HG03439 (cell line): Measurements from ENCODE around the gene NMT1.

ENCODE experiments used
- ATAC-seq: cut with Tn5 transposase; IDR thresholded peaks from one replicate; pipeline ENCODE4 v1.9.1; 2021; ENCODE audit warnings: mild to moderate bottlenecking, moderate library complexity; ENCODE audit not compliant: unreplicated experiment

Gene NMT1

GRCh38 chr17:45132572-45133463 is 71.7 kb downstream of the NMT1 start:
- ATAC-seq = peak; percentile 31

DNA sequence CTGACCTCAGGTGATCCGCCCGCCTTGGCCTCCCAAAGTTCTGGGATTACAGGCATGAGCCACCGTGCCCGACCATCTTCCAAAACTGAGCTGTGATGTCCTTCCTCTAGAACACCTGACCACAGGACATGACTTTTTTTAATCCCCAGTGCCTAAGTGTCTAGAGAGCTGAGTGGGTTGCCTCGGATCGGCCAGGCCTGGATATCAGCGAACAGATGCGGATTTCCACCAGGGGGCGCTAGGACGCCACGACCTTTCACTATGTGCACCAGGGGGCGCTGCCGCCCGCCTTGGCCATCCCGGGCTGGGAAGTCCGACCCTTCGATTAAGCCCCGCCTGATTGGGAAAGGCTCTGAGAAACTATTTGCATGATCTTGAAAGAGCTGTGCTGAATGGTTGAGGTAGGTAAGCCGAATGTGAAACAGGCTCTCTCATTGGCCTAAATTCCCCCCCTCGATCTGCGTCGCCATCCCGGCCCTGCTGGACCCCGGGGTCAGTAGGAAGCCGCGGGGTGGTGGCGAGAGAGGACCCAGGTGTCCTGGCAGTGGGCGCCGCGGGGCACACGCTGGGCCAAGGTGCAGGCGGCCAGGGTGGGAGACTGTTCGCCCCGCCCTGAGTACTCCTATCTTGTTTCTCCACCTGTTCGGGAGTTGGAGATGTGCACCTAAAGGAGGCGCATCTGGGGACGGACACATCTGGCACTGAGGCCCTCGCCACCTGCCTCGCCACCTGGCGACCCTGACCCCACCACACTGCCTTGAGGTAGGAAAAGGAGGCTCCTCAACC is 74.3 kb downstream of the NMT1 start, which contains the start of gene ACBD4:
Gene ACBD4, plus strand, starts transcription at position 496 of the 786 bp plus-strand sequence. CDS start 458 bp downstream, outside the sequence.
- ATAC-seq = peak; percentile 75

GRCh38 chr17:45135978-45136791 is 75.1 kb downstream of the NMT1 start:
- no peak for ATAC-seq

- ATAC-seq = no peak
These were observed 75.9 kb downstream of the NMT1 start for GRCh38 chr17:45136846-45137560.

DNA sequence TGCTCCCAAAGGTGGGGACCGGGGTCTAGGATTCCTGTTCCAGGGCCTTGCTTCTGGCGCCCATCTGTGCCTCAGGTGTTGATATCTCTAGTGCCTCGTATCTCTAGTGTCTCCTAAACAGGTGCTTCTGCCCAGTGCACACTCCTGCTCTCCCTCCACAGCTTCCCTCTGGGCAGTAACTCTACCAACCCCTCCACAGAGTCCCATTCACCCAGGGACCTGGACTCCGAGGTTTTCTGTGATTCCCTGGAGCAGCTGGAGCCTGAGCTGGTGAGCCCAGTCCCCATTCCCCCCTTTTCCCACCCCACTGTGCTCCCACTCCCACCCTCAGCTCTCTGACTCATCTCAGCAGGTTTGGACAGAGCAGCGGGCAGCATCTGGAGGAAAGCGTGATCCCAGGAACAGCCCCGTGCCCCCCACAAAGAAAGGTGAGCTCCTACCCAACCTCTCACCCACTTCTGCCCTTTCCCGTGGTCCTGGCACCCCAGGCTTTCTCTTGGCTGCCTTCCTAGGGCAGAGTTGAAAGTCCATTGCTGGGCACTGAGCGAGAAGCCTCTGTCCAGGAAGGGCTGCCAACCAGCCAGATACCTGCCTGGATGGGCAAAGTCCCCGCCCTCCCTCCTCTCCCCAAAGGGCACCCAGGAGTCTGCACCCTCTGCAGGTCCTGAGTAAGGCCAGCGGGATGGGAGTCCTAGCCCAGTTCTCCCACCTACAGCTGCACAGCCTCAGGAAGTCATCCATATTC is 76.6 kb downstream of the NMT1 start:
- no peak for ATAC-seq

DNA sequence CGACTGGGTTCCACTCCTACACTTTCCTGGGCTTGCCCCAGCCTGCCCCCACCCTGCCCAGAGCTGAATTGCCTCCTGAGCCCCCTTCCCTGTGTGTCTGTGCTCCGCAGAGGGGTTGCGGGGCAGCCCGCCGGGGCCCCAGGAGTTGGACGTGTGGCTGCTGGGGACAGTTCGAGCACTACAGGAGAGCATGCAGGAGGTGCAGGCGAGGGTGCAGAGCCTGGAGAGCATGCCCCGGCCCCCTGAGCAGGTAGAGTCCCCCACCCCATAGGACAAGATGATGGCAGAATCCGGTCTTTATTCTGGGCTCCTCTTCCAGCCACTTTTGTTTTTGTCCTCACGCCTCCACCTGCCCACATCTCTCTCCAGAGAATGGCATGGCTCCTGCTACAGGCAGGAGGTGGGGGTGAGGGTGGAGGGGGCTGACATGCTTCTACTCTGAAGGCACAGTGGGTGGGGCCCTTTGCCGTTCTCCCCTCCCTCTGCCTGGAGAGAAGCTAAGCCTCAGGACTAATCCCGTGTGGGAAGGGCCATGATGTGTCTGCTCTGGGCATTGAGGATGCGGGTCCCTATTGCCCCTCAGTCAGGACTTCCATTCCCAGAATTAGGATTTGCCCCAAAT is 77.9 kb downstream of the NMT1 start:
- no peak for ATAC-seq

DNA sequence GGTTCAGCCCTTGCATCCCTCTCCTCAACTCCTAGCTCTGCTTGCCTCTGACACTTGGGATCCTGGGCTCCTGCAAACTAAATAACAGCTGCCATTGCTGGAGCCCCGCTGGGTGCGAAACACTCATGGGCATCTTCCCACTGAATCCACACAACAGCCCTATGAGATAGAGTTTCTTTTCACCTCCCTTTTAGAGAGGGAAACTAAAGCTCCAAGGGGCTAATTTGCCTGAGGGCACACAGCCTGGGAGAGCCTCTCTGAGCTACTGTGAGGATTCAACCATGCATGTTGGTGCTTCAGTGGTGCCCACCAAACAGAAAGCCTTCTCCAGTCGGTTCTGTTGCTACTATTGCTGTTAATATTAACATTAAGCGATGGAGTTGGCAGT is 78.4 kb downstream of the NMT1 start:
- ATAC-seq = no peak

- no peak for ATAC-seq
These were observed 82.1 kb downstream of the NMT1 start for GRCh38 chr17:45143094-45143670.

DNA sequence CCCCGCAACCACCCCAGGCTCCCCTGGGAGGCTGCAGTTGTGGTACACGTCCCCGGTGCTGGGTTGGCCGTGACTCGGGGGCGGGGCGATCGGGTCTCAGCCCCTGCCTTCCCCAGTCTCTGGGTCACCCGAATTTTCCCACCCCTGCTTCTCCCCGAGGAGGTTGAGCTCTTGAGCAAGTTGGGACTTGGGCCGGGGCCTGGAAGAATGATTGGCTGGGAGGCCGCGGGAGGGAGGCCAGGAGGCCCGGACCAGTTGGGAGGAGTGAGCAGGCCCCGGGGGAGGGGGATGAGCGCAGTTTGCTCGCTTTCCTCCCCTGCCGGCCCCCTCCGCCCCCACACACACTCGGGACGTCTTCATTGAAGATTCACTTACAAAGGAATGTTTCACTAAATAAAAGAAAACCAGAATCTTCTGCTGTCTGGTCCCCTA is 82.7 kb downstream of the NMT1 start:
- no peak for ATAC-seq

GRCh38 chr17:45144199-45145034 is 83.3 kb downstream of the NMT1 start:
- no peak for ATAC-seq

DNA sequence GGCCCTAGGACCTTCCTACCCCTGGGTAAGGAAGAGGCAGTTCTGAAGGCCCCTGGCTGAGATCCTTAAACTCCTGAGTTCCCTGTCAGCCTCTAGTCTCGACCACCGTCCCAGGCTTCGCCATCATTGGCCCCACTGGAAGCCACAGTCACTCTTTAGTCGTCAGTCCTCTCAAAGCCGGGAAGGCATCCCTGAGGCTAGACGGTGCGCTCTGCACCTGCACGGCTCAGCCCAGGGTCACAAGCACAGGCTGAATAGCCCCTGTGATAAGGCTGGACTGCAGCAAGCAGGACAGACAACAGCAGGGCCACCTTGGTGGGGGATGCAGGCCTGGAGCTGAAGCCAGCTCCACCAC is 83.9 kb downstream of the NMT1 start:
- no peak for ATAC-seq

DNA sequence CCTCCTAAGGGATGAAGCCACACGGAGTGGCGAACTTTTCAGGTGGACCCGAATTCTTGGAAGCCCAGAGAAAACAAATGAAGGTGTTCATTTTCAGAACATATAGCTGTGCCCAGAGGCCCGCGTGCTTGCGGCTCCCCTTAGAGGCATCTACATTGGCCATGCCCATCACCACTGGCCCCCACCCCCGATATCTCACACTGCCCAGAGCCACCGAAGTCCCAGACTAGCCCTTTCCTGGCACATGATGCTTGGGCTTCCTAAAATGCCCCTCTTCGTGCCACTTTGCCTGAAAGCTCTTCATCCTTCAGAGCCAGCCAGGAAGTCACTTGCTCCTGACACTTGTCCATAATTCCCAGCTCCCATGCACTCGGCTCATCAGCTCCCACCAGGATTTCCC is 85.0 kb downstream of the NMT1 start:
- no peak for ATAC-seq

- ATAC-seq = no peak
These were observed 85.4 kb downstream of the NMT1 start for GRCh38 chr17:45146592-45146889.

DNA sequence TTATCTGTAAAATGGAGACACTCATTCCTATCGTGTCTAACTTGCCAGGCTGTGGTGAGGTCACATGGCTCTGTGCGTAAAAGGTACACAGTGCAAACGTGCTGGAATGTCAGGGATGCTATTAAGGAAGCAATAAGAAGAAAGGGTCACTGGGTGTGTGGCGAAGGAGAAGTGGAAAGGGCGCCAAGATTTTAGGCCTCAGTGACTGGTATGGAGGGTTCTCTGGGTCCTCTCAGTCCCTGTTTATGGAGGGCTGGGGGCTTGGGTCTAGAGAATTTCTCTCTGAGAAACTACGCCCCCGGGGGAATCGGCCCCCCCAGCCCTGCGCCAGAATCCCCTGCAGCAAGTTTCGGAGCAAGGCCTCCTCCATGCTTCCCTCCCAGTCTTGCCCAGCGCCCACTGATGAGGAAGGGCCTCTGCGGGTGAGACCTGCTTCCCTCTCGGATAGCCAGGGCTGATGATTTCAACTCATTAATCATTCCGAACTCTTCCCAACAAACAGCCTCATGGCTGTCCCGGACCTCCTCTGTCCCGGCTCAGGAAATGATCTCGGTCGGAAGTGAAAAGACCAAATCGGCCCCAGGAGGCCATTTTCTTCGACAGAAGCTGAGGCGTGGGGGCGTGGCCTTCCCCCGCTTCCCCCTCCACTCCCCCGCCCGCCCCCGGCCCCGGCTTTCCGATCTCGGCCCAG is 85.9 kb downstream of the NMT1 start:
- no peak for ATAC-seq

DNA sequence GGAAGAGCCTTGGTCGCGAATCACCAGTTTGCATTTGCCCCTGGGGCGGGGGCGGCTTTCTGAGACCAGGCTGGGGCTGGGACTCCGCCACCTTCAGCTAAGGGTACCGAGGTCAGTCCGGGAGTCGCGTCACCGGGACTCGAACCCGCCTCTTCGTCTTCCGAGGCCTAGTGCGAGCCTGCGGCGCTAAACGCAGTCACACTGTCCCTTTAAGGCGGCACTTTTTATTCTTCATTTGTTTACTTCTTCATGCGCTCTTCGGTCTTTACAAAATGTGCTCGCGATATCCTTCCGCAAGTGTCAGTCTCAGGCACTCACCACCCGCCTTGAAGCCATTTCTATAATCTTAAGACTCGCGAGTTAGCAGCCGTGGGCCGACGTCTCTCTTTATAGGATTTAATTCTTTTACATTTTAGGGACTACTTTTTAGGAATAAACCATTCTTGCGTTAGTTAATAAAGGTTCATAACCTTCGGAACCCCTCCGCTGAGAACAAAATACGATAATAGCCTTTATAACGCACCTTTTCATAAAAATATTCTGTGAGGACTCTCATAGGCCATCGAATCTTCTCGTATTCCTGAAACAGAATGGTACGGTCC is 86.6 kb downstream of the NMT1 start:
- ATAC-seq = no peak

DNA sequence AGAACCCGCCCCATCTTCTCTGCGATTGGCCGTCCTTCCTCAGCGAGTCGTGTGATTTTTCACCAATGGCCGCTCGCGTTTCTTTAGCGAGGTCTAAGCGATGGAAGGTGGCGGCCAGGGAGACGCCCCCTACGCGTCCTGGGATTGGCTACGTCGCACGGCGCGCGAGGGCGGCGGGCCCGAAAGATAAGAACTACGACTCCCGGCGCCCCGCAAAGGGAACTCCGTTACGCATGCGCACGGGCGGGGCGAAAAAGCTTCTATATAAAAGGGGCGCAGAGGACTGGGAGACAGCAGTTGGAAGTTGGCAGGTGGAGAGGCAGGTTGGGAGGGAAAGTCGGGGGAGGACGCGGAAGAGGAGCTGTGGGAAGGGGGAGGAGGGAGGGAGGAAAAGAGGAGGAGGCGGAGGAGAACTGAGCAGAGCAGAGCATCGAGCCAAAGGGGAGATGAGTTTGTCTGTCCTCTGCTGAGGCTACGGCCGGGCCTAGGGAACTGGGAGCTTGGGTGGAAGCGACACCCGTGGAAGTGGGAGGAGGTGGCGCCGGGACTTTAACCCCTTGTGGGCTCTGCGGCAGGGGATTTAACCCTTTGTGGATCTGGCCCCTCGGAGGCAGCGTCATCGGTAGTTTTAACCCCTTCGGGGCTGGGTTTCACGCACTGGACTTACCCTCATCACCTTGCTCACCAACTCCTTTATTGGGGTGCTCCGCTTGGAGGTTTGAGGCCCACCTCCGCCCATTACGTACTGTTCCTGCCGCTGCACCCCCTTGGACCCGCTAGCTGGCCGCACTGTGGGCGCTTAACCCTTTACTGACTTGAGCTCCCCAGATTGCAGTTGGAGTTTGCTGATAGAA is 87.3 kb downstream of the NMT1 start, which contains the start of gene HEXIM1:
Gene HEXIM1, plus strand, starts transcription at position 293 of the 854 bp plus-strand sequence. CDS start 716 bp downstream, outside the sequence.
- ATAC-seq = peak; percentile 67
